GM21786 (cell line): Measurements from ENCODE around the gene RIPOR2.

Experiments
- ATAC-seq: cut with Tn5 transposase; IDR thresholded peaks from one replicate; pipeline ENCODE4 v1.9.1; 2021; ENCODE audit not compliant: unreplicated experiment

The RIPOR2 gene

DNA sequence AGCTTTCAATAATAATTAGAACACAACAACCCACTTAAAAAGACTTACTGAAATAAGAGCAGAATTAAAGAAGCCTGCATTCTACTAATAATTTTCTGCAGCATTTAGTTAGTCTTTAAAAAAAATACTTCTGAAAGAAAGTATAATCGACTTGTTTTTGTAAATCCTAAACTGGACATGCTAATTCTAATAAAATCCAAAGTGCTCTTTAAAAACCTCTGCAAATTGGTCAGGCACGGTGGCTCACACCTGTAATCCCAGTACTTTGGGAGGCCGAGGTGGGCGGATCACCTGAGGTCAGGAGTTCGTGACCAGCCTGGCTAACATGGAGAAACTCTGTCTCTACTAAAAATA is 79.5 kb downstream of the RIPOR2 start:
- no peak for ATAC-seq

DNA sequence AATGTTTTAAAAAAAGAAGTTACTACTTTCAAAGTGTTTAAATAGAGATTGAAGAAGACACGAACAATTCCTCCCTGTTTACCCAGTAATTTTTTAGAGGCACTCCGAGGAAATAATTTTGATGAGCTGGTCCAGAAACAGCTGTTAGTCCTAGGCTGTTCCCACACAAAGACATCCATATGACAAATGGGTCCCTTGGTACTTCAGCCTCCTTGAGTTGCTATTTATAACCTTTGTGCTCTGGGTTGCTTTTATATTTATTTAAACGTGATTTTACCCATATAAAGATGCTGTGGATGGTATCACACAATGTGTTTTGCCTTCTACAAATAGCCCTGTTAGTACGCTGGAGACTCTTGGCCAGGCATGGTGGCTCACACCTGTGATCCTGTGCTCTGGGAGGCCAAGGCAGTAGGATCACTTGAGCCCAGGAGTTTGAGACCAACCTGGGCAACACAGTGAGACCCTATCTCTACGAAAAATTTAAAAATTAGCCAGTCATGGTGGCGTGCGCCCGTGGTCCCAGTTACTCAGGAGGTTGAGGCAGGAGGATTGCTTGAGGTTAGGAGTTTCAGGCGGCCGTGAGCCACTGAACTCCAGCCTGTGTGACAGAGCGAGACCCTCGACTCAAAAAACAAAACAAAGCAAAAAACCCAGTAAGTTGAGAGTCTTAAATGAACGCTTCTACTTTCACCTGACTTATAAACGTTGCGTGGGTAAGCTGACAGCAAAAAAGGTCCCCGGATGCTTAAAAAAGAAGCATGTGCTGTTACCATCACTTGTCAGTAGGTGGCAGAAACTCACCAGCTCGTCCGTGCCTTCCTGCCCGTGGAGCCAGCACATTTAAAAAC is 80.1 kb downstream of the RIPOR2 start:
- no peak for ATAC-seq

DNA sequence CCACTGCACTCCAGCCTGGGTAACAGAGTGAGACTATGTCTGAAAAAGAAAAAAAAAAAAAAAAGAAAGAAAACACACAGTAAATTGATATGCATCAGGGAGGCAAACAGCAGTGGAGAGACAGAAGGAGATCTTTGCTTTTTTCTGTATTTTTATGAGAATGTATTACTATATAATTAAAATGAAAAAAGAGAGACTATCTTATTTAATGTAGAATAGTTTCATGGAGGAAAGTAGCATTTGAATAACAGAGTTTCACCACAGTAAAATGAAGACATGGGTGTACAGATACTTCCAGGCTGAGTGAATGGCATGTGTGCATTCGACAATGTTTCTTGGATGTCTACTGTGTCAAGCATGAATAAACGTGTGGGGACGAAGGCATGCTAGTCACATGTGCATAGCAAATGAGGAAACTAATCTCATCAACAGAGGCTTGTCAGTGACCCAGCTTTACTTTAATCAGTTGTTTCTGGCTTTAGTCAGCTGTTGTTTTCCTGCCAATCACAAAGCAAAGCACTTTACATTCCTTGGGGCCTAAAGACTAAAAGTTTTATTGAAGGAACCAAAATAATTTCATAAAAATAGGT is 81.6 kb downstream of the RIPOR2 start:
- ATAC-seq: no peak

DNA sequence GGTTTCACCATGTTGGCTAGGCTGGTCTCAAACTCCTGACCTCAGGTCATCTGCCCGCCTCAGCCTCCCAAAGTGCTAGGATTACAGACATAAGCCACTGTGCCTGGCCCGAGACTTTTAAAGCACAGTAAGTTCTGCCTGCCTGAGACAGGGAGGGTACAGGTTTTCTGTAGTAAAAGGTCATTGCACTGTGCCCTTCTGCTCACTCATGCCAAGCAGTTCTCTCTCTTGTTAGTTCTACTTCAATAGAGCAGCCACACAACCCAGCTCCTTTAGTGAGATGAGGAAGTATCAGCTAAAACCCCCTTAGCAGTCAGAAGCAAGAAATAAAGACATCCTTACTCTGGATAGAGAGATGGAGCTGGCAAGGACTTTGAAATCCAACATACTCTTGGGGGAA is 84.7 kb downstream of the RIPOR2 start:
- ATAC-seq: no peak

DNA sequence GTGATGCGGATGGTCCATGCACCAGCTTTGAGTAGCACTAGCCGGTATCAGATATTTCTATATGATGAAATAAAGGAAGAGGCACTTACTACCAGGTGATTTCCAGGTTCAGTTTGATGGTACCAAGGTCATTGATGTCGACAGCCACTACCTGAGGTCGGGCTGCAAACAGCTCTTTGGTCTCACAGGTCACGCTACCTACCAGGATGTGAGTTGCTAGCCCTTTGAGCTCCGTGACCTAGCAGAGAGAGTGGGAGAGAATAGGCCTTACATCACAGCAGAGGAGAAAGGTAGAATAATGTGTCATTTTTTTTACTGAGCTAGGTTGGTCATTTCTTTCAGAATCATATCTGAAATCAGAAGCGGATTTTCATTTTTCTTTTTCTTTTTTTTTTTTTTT is 86.0 kb downstream of the RIPOR2 start:
- no peak for ATAC-seq

DNA sequence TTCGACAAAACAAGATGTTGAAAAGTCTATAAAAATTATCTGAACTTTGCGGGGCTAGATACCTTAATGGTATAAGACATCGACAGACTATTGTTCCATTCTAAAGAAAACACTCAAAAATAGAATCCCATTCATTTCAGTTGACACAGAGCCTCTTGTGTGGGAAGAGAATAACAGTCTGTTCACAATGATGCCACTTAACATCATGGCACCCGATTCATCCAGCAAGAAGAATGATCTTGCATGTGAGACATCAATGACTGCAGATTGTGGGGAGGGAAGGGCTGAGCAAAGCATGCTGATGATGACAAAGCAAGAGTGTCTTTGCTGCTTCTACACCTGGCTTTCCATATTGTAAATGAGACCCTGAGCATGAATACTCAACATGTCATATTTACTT is 87.3 kb downstream of the RIPOR2 start:
- no peak for ATAC-seq

DNA sequence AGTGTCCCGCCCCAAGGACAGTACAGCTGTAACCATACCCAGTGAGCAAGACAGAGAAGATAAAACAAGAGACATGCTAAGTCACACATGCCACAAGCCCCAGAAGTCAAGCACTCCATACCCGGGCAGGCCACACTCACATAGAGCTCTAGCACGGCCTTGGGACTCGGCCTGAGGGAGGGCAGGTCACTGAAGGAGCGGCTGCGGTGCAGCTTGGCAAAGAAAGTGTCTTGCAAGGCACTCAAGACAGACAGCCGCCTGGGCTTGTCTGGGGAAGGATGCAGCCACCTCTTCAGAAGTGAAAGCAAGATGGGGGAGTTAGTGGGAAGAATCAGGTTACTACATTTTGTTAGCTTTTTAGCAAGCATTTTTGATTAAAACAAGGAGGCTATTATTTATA is 88.4 kb downstream of the RIPOR2 start:
- ATAC-seq: no peak

DNA sequence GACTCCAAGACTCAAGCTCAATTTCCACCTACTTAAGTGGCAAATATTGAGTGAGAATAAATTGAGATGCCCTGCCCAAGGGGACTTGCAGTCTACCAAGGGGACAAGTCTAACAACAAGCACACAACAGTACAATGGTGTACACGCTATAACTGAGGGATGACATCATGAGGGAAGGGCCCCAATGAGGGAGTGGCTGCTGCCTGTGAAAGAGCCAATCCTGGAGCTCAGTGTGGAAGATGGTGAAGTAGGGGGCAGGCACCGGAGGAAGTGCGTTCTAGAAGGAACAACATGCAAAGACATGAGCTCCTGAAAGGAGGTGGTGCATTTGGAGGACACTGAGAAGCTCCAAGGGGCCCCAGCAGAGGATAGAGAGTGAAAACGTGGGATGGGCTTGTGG is 90.2 kb downstream of the RIPOR2 start:
- no peak for ATAC-seq

DNA sequence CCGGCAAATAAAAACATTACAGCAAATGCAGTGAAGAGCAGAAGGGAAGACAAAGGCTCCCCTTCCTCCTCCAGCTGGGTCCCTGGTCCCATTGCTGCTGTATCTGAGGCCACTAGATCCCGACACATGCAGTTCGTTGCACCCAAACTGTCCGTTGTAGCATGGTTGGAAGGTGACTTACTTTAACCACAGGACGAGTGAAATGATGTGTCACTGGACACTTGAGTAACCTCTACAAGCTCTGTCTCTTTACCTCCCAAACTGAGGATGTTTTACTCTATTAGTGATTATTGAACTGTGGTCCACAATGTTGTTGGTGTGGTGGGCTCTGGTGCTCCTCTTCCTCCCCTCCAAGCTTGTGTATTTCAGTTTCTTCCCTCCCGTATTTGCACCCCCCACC is 90.9 kb downstream of the RIPOR2 start:
- no peak for ATAC-seq

DNA sequence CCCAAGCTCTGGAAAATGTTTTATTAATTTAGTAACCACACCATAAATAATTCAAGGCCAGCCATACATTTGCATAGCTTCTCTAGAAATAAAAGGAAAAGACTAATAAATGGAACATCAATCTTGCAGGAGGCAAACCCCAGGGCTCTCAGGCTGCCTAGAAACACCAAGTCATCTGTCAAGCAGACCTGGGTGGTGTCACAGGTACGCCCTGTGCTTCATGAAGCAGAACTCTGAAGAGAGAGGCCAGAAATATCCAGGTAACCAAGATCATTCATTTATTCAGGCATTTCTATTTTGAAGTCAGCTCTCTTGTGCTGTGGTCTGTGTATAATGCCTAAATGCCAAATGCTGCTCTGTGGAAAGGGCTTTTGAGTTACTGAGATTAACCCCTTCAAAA is 91.7 kb downstream of the RIPOR2 start:
- ATAC-seq: no peak

DNA sequence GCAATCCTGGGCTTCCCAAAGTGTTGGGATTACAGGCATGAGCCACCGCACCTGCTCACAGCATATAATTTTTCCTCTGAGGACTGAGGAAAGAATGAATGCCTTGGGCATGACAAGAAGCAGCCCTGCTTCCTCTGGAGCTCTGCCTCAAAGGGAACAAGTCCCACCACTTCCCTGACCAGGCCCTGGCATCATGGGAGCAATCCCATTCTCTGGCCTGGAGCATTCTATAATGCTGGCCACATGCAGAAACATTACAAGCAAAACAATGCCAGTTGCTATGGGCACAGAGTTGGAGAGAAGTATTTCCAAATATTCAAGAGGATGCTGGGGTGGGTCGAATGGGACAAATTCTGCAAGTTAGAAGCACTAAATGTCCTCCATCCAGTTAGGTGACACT is 95.6 kb downstream of the RIPOR2 start:
- no peak for ATAC-seq

DNA sequence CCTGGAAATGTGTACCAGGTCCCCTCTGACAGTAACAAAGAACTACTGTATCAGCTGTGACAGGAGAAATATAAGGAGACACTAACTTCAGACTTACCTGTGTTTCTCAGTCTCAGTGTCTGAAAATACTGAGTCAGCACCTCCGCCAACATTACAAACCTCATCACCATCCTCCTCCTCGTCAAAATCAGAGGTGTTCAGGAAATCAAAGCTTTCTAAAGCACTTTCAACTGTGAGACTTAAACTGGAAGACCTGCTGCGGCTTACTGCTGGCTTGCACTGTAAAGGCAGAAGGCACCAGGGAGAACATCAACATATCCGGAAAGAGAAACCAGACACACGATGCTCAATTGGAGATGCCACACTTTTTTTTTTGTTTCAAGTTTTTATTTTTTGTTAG is 96.8 kb downstream of the RIPOR2 start:
- no peak for ATAC-seq

DNA sequence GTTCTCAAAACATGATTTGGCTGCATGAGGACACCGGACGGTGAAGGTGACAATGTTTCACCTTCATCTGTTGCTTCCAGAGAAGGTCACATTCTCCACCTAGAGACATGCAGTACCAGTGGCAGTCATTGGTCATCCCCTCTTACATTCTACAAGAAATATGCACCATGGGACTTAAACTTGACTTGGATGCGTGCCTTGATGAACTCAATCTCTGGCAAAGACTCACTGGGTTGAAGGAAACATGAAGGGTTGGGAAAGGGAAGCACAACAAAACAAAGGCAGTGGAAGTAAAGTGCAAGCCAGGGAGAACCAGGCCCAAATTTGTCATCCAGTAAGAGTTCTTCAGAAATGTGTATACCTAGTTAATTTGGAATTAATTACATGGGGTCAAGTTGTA is 97.7 kb downstream of the RIPOR2 start:
- no peak for ATAC-seq

DNA sequence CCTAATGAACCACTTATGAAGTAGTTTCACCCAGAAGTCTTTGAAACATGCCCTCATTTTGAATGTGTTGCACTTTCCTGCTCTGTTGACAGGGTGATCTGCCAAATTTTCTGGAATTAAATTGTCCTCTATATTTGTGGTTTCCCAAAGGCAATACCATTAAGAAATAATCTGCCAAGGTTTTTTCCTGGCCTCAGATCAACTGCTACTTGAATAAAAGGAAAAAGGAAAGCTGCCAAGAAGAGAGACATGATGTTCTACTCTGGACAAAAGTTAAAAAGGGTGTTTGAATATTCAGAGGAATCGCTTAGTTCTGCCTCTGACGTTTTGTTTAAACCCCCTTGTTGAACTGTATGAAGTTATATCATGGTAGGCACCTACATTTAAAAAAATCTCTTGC is 99.7 kb downstream of the RIPOR2 start:
- ATAC-seq: no peak

DNA sequence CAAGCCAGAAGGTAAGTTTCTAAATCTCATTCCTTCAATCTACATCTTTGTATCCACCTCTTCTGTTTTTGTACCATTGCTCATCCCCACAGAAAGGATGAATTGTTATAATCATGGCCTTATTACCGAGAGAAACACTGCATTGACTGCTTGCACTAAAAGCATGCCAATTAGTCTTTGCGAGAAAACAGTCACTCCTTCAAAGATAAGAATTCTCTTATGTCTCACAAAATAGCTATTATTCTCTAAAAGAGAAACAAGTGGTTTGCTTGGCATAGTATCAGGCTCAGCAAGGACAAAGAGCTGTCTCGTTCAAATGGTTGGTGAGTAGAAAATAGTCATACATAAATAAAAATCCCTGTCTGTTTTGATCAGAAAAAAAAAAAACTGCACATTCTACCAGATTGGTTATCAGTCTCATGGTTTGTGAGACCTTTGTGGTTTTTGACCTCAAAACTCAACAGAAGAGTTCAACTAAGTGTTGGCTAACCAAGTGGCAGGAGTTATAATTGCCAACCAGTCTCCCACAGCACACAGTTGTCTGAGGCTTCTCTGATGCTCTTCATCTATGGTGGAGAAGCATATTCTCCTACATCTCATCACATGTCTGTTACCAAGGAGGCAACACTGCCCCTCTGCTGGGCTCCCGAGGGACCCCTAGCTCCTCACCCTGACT is 101.9 kb downstream of the RIPOR2 start:
- no peak for ATAC-seq

DNA sequence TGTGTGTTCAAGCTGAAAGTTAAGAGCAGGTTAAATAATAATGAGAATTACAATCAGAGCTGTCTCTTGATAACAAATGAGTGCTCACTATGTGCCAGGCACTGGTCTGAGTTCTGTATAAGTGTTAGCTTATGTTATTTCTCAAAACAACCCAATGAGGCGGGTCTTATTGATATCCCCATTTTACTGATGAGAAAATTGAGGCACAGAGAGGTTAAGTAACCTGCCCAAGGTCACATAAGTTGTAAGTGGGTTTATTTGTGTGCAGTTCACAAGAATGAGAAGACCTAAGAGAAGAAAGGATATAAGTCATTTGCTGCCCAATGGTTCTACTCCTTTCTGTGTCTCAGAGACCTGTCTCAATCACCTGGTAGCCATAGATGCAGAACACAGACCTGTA is 103.0 kb downstream of the RIPOR2 start:
- no peak for ATAC-seq

DNA sequence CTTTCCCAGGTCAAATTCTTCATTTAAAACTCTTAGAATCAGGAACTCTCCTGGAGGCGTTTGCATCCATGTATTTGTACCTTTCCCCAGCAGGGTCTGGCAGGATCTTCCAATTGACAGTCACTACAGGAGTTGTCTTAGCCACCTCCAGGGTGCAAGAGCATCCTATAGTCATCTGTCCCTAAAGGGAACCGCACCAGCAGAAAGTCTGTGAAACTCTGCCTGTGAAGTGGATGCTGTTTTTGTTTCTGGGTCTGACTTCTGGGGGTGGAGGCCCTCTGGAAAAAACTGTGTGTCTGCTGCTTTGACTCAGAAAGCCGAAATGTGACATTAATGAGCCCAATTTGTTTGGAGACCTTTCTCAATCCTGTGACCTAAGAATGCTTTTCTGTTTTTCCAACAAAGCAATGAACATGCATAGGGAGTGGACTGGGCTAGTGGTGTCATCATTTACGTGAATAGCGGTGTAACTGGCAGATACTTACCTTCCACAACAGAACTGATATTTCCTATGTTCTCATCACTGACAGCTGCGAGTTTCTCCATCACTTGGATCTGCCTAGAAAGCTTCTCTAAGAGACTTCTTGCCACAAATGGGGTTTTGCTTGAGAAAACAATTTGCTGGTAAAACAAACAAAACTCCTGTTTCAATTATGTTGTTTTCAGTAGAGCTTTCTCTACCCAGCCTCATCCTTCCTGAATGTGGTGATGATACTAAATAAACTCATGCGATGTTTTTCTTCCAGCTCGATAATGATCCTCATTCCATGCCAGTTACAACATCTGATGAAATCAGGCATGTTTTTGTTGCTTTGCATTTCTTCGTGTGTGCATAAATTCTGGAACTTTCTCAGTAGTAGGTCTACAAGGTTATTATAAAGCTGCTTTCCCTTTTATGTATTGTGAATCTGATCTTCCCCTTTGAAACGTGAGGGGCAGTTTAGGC is 103.7 kb downstream of the RIPOR2 start:
- ATAC-seq: no peak

DNA sequence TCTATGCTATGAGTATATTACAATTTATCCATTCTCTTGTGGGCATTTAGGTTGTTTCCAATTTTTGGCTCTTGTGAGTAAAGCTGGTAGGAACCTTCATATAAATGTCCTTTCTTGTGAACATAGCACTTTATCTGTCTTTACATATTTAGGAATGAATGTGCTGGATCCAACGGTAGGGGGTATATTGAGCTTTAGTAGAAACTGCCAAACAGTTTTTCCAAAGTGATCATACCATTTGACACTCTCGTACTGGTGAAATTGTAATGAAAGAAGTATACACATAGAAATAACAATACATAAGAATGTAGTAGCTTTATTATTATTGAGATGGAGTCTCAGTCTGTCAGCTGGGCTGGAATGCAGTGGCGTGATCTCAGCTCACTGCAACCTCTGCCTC is 106.1 kb downstream of the RIPOR2 start:
- ATAC-seq: no peak

DNA sequence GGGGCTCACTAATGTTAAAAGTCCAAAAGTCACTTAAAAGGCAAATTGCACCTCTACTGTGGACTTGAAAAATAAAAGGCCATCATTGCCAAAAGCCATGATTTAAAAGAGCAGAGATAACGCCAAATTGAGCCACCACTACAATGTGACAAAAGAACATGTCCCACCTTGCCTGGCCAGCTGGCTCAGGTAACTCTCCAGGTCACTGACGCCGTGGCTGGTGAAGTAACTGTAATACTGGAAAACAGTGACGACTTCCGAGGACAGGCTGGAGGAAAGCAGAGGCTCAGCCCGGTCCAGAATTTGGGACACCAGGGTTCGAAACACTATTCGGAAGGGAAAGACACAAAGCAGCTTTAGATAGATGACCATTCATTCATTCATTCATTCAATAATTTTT is 107.8 kb downstream of the RIPOR2 start:
- no peak for ATAC-seq

DNA sequence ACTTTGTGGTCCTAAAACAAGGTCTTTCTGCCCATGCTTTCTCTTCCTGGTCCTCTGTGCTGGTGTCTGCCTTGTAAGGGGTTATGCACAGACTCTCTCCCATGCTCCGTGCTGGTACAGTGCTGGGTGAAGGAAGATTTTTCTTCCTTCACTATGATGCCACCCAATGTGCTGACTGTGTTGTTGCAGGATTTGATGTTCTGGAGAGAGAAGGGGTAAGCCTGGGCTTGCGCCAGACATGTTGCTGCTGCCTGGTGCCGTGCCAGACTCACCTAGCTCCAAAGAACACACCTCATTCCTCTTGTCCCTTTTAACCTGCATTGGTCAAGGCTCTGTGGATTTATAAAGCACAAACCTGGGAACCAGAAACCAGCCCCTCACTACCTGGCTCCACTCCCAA is 108.6 kb downstream of the RIPOR2 start:
- no peak for ATAC-seq

DNA sequence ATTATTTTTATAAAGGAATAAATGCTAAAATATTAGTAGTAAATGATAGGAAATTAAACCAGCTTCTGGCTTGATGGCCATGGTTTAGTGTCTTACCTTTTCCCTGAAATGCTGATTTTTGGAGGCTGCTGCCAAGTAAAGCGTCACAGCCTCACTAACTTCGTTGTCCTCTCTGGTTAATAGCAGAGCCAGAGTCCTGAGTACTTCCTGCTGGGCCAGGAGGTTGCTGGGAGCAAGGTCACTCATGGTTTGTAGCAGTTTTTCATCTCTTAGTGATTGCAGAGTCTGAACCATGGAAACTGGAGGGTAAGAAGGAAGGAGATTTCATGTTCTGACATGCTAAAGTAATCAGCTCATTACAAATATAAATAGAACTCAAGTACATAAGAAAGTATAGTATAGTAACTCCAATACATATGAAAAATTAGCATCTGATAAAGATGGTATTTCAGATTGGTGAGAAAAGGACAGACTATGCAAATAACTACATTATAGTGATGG is 110.6 kb downstream of the RIPOR2 start:
- no peak for ATAC-seq
